HG02973 (cell line): ENCODE data around the gene PPP1R2.

Source experiments
- ATAC-seq: cut with Tn5 transposase; IDR thresholded peaks from one replicate; pipeline ENCODE4 v1.9.1; 2021; ENCODE audit warnings: moderate library complexity; ENCODE audit not compliant: unreplicated experiment

The PPP1R2 gene

GRCh38 chr3:195566797-195567196 is 23.7 kb upstream of the PPP1R2 start:
- no peak for ATAC-seq

- no peak for ATAC-seq
These were observed 22.6 kb upstream of the PPP1R2 start for GRCh38 chr3:195565716-195566115.

- ATAC-seq: no peak
These were observed 20.2 kb upstream of the PPP1R2 start for GRCh38 chr3:195563317-195563716.

- no peak for ATAC-seq
These were observed 16.7 kb upstream of the PPP1R2 start for GRCh38 chr3:195559723-195560409.

- no peak for ATAC-seq
These were observed 15.5 kb upstream of the PPP1R2 start for GRCh38 chr3:195558602-195559001.

- ATAC-seq: no peak
These were observed 14.2 kb upstream of the PPP1R2 start for GRCh38 chr3:195557322-195557721.

GRCh38 chr3:195556390-195556789 is 13.3 kb upstream of the PPP1R2 start:
- no peak for ATAC-seq

- no peak for ATAC-seq
These were observed 12.0 kb upstream of the PPP1R2 start for GRCh38 chr3:195555110-195555509.

GRCh38 chr3:195554458-195554857 is 11.3 kb upstream of the PPP1R2 start:
- no peak for ATAC-seq

- ATAC-seq: no peak
These were observed 10.1 kb upstream of the PPP1R2 start for GRCh38 chr3:195553268-195553667.

- no peak for ATAC-seq
These were observed 8.4 kb upstream of the PPP1R2 start for GRCh38 chr3:195551381-195551978.

GRCh38 chr3:195550723-195551122 is 7.6 kb upstream of the PPP1R2 start:
- ATAC-seq: no peak

GRCh38 chr3:195549931-195550519 is 6.9 kb upstream of the PPP1R2 start:
- ATAC-seq: no peak

GRCh38 chr3:195548987-195549386 is 5.9 kb upstream of the PPP1R2 start:
- no peak for ATAC-seq

GRCh38 chr3:195548501-195548900 is 5.4 kb upstream of the PPP1R2 start:
- no peak for ATAC-seq

GRCh38 chr3:195548006-195548405 is 4.9 kb upstream of the PPP1R2 start:
- ATAC-seq: no peak

- no peak for ATAC-seq
These were observed 3.0 kb upstream of the PPP1R2 start for GRCh38 chr3:195546130-195546560.

- ATAC-seq: no peak
These were observed 1.5 kb upstream of the PPP1R2 start for GRCh38 chr3:195544634-195545033.

- ATAC-seq: no peak
These were observed 1.1 kb upstream of the PPP1R2 start for GRCh38 chr3:195544230-195544536.

GRCh38 chr3:195543500-195544229 is 540 bp upstream of the PPP1R2 start:
- no peak for ATAC-seq

GRCh38 chr3:195542316-195542697 is 818 bp downstream of the PPP1R2 start:
- ATAC-seq: no peak

- no peak for ATAC-seq
These were observed 2.6 kb downstream of the PPP1R2 start for GRCh38 chr3:195540511-195540910.
